GM10248 (cell line): Measurements from ENCODE around the gene MAP4K1.

Source experiments
- CTCF ChIA-PET: fragments of 300-600 bp; sonication (Branson Sonifier 250); formaldehyde crosslinking; extraction: SDS; loops from one replicate; lab custom pipeline; 2021; ENCODE audit warnings: antibody characterized with exemption; lab: Yijun Ruan, JAX
- POLR2A ChIA-PET: fragments of 350-650 bp; sonication (Branson Sonifier 250); formaldehyde crosslinking; extraction: SDS; loops from one replicate; lab custom pipeline; 2020; ENCODE audit warnings: antibody characterized with exemption; lab: Yijun Ruan, JAX
- DNase-seq: peaks from one replicate; pipeline ENCODE4 v3.0.0; 2012; ENCODE audit errors: extremely low spot score
- CTCF ChIP-seq: IDR thresholded peaks from 2 replicates; pipeline ENCODE4 v1.5.1; 2012; ENCODE audit warnings: mild to moderate bottlenecking, low read depth; ENCODE audit errors: extremely low read depth, missing control alignments, control extremely low read depth

The MAP4K1 gene

GRCh38 chr19:38617764-38618589 lies at the start of gene MAP4K1:
TSS of gene MAP4K1 (minus strand) at chr19:38617953. CDS start at chr19:38617895, 58 bp downstream.
- ChIA-PET CTCF (interaction anchor here (1.0 to 11.5 kb wide), 9 partner anchors 8 to 215 kb away, joined by 3 to 91 read pairs (median 5); partner anchors contain the start of gene FAM98C), POLR2A (interaction anchor here (0.7 to 1.4 kb wide), 4 partner anchors 11 to 61 kb away, joined by 3 to 4 read pairs (median 4); partner anchors contain the start of gene ACTN4)
- no peak for TF ChIP-seq CTCF
- DNase-seq = peak; percentile 86

- TF ChIP-seq CTCF = no peak
- ChIA-PET CTCF (interaction anchor here (1.1 to 1.9 kb wide), 4 partner anchors 10 to 102 kb away, joined by 3 to 8 read pairs (median 4); no protein-coding TSS in a partner anchor), POLR2A (interaction anchor here (1.0 kb wide), 1 partner anchor 20 kb away, joined by 3 read pairs; the partner anchor contains the start of gene ACTN4)
- peak; percentile 71 for DNase-seq
Observed at GRCh38 chr19:38666663-38667511, 49.1 kb upstream of the MAP4K1 start.

GRCh38 chr19:38665950-38666662 lies 48.4 kb upstream of the MAP4K1 start:
- POLR2A ChIA-PET = no interaction called here
- CTCF ChIA-PET = interaction anchor here (1.1 to 2.0 kb wide), 3 partner anchors 8 to 17 kb away, joined by 4 to 8 read pairs (median 8); no protein-coding TSS in a partner anchor
- DNase-seq = no peak
- TF ChIP-seq CTCF = no peak

- no peak for DNase-seq
- ChIA-PET POLR2A (no interaction called here), CTCF (interaction anchor here (0.7 to 2.0 kb wide), 4 partner anchors 9 to 265 kb away, joined by 3 to 8 read pairs (median 4); partner anchors contain the start of genes FAM98C, MRPS12 and SARS2)
- TF ChIP-seq CTCF = no peak
Observed at GRCh38 chr19:38665219-38665931, 47.6 kb upstream of the MAP4K1 start.

GRCh38 chr19:38664503-38665211 lies 46.9 kb upstream of the MAP4K1 start:
- no peak for TF ChIP-seq CTCF
- ChIA-PET POLR2A (no interaction called here), CTCF (interaction anchor here (0.7 to 2.0 kb wide), 4 partner anchors 10 to 266 kb away, joined by 3 to 8 read pairs (median 4); partner anchors contain the start of genes FAM98C, MRPS12 and SARS2)
- DNase-seq = peak; percentile 38
